PFSK-1 (cell line): ENCODE data around the gene CCDC43.

Experiments
- FOXP2 ChIP-seq: optimal IDR thresholded peaks from 2 replicates; pipeline ENCODE3; 2011; ENCODE audit warnings: borderline replicate concordance, control low read depth, inconsistent platforms; ENCODE audit not compliant: insufficient read depth; ENCODE audit errors: extremely low read length, extremely low read depth
- POLR2AphosphoS5 ChIP-seq: IDR thresholded peaks from 2 replicates; pipeline ENCODE4 v1.6.1; 2012; ENCODE audit warnings: low read depth, mild to moderate bottlenecking, control low read depth, low read length, moderate library complexity
- SIN3A ChIP-seq: IDR thresholded peaks from 2 replicates; pipeline ENCODE4 v1.6.1; 2012; ENCODE audit warnings: mild to moderate bottlenecking, low read length, moderate library complexity, borderline replicate concordance; ENCODE audit not compliant: insufficient read depth
- TAF1 ChIP-seq: IDR thresholded peaks from 2 replicates; pipeline ENCODE4 v1.6.1; 2012; ENCODE audit warnings: low read length, control low read depth, borderline replicate concordance; ENCODE audit not compliant: insufficient read depth
- TF ChIP-seq, protein P1 (sequence below), 2 experiments: IDR thresholded peaks; 2 replicates each; pipeline versions ENCODE4 v1.6.1 to v1.8.0; 2011 to 2012; ENCODE audit warnings: low read depth in 2 of 2, low read length in 2 of 2, control low read depth in 1 of 2, inconsistent platforms in 1 of 2, mild to moderate bottlenecking in 1 of 2, moderate library complexity in 1 of 2; ENCODE audit not compliant: insufficient read depth in 1 of 2

CCDC43 gene

DNA sequence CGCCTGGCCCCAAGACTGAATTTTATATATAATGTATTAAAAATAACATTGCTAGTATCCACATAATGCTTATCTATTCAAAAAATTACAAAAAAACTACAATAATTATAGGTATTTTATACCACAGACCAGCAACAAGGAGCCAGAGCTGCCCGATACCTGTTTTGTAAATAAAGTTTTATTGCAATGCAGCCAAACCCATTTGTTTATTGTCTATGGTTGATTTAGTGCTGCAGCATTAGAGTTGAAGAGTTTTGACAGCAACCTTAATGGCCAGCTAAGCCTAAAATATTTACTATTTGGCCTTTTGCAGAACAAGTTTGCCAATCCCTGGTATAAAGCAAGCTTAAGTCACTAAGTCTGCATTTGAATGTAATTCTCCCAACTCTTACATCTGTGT, 27.7 kb downstream of the CCDC43 start:
- no peak for TF ChIP-seq POLR2AphosphoS5
- TF ChIP-seq TAF1, result no peak
- TF ChIP-seq SIN3A, result no peak
- no peak for TF ChIP-seq FOXP2
- TF ChIP-seq, protein P1, sequence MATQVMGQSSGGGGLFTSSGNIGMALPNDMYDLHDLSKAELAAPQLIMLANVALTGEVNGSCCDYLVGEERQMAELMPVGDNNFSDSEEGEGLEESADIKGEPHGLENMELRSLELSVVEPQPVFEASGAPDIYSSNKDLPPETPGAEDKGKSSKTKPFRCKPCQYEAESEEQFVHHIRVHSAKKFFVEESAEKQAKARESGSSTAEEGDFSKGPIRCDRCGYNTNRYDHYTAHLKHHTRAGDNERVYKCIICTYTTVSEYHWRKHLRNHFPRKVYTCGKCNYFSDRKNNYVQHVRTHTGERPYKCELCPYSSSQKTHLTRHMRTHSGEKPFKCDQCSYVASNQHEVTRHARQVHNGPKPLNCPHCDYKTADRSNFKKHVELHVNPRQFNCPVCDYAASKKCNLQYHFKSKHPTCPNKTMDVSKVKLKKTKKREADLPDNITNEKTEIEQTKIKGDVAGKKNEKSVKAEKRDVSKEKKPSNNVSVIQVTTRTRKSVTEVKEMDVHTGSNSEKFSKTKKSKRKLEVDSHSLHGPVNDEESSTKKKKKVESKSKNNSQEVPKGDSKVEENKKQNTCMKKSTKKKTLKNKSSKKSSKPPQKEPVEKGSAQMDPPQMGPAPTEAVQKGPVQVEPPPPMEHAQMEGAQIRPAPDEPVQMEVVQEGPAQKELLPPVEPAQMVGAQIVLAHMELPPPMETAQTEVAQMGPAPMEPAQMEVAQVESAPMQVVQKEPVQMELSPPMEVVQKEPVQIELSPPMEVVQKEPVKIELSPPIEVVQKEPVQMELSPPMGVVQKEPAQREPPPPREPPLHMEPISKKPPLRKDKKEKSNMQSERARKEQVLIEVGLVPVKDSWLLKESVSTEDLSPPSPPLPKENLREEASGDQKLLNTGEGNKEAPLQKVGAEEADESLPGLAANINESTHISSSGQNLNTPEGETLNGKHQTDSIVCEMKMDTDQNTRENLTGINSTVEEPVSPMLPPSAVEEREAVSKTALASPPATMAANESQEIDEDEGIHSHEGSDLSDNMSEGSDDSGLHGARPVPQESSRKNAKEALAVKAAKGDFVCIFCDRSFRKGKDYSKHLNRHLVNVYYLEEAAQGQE (IDR thresholded peaks at IDR 0.05; ENCODE audit: insufficient read depth in 1 of 2, low read depth in 2 of 2, low read length in 2 of 2), result no peak

DNA sequence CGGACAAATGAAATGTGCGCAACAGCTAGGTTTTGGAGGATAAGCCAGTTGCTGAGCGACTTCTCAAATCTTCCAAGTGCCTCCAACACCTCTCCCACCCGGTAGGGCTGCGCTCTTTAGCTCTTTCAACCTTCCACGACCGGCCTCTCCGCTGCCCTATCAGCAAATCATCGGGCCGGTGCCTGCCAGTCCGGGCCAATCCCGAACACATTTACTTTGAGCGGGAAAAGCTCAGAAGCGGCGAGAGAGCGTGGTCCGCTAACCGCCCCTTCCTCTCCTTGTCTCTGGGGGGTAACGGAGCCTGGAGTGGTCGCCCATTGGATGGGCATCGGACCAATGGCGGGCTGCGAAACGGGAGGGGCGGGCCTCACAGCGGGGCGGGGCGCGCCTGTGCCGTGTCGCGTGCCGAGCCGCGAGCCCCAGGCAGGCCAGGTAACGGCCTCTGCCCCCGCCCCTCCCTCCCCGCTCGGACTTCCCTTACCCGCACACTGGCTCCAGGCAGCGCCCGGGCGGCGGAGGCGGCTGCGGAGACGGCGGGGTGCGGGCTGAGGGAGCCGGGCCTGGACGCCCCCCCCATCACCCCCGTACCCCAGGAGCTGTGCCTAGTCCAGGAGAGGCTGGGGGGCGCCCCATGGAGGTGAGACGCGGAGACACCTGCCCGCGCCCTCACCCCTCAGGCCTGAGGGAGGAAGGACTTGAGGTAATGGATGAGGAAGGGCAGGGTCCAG, 33.4 kb downstream of the CCDC43 start, which contains the start of gene MEIOC:
Gene MEIOC (plus strand): TSS at position 486 of the 728 bp plus-strand sequence. CDS start 146 bp downstream, at position 632.
- TF ChIP-seq, protein P1 (IDR thresholded peaks at IDR 0.05; ENCODE audit: insufficient read depth in 1 of 2, low read depth in 2 of 2, low read length in 2 of 2), result no peak
- TF ChIP-seq TAF1 (no peak), FOXP2 (no peak), SIN3A (no peak), POLR2AphosphoS5 (no peak)

DNA sequence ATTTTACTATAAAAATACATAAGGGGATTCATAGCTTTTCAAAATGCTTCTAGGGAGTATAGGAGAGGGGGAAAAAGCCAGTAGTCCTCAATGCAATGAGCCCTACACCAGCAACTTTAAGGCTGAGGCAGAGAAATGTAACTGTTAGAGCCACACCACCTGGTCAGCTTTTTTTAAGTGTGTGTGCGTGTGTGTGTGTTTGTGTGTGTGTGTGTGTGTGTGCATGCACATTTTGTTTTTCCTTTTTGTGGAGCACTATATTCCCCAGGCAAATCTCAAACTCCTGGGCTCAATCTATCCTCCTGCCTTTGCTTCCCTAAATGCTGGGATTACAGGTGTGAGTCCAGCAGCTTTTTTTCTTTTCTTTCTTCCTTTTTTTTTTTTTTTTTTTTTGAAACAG, 35.6 kb downstream of the CCDC43 start:
- TF ChIP-seq SIN3A (no peak), TAF1 (no peak), FOXP2 (no peak), POLR2AphosphoS5 (no peak)
- TF ChIP-seq, protein P1 (IDR thresholded peaks at IDR 0.05; ENCODE audit: insufficient read depth in 1 of 2, low read depth in 2 of 2, low read length in 2 of 2), result no peak

DNA sequence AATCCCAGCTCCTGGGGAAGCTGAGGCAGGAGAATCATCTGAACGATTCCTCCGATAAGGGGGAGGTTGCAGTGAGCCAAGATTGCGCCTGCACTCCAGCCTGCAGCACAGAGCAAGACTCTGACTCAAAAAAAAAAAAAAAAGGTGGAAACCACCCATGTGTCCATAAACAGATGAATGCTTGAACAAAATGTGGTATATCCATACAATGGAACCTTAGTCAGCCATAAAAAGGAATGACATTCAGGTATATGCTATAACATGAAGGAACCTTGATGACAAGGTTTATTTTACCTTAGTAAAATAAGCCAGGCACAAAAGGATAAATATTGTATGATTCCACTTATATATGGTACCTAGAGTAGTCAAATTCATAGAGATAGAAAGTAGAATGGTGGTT, 36.2 kb downstream of the CCDC43 start:
- TF ChIP-seq SIN3A, result no peak
- TF ChIP-seq POLR2AphosphoS5, result no peak
- TF ChIP-seq TAF1, result no peak
- TF ChIP-seq, protein P1 (IDR thresholded peaks at IDR 0.05; ENCODE audit: insufficient read depth in 1 of 2, low read depth in 2 of 2, low read length in 2 of 2), result no peak
- no peak for TF ChIP-seq FOXP2
